Hepatocyte (in vitro differentiated cells): ENCODE results near the gene KCNMA1. TPM values are rescaled to one million over a fixed set of nuclear protein-coding genes. Genes with fewer than 3 reads are reported as not detected.

Source experiments
- DNase-seq: peaks from one replicate; pipeline ENCODE4 v3.0.0-alpha.2; 2016; ENCODE audit warnings: low spot score
- H2AFZ ChIP-seq: fragments of 200-600 bp; sonication (generic); 2 replicates; pipeline ENCODE4 v1.6.0; 2016; ENCODE audit warnings: antibody characterized with exemption, mild to moderate bottlenecking
- H3K27ac ChIP-seq: fragments of 200-600 bp; sonication (generic); 2 replicates; pipeline ENCODE4 v1.5.1; 2016; ENCODE audit warnings: mild to moderate bottlenecking
- H3K27me3 ChIP-seq: fragments of 200-600 bp; sonication (generic); 2 replicates; pipeline ENCODE4 v1.6.1; 2016
- H3K36me3 ChIP-seq: fragments of 200-600 bp; sonication (generic); replicated peaks from 2 replicates; pipeline ENCODE4 v1.5.1; 2016; ENCODE audit warnings: low read depth; ENCODE audit not compliant: insufficient read depth
- H3K4me1 ChIP-seq: fragments of 200-600 bp; sonication (generic); 2 replicates; pipeline ENCODE4 v1.5.1; 2016; ENCODE audit warnings: mild to moderate bottlenecking, moderate library complexity; ENCODE audit not compliant: insufficient read depth
- H3K4me2 ChIP-seq: fragments of 200-600 bp; sonication (generic); 2 replicates; pipeline ENCODE4 v1.6.0; 2016
- H3K4me3 ChIP-seq: fragments of 200-600 bp; sonication (generic); 2 replicates; pipeline ENCODE4 v1.5.1; 2016; ENCODE audit warnings: mild to moderate bottlenecking
- H3K79me2 ChIP-seq: fragments of 200-600 bp; sonication (generic); 2 replicates; pipeline ENCODE4 v1.6.0; 2017; ENCODE audit warnings: mild to moderate bottlenecking
- H3K9me2 ChIP-seq: fragments of 200-600 bp; sonication (generic); replicated peaks from 2 replicates; pipeline ENCODE4 v1.6.0; 2017; ENCODE audit warnings: mild to moderate bottlenecking; ENCODE audit not compliant: insufficient read depth
- H3K9me3 ChIP-seq: fragments of 200-600 bp; sonication (generic); 2 replicates; pipeline ENCODE4 v1.5.1; 2016; ENCODE audit warnings: low read depth, mild to moderate bottlenecking
- H4K20me1 ChIP-seq: fragments of 200-600 bp; sonication (generic); 2 replicates; pipeline ENCODE4 v1.6.0; 2016; ENCODE audit warnings: mild to moderate bottlenecking; ENCODE audit not compliant: insufficient read depth, poor library complexity, severe bottlenecking
- EZH2 ChIP-seq: fragments of 200-600 bp; sonication (generic); IDR thresholded peaks from 2 replicates; pipeline ENCODE4 v1.6.1; 2016; ENCODE audit warnings: antibody characterized with exemption, mild to moderate bottlenecking, borderline replicate concordance
- EZH2phosphoT487 ChIP-seq: fragments of 200-600 bp; sonication (generic); IDR thresholded peaks from one replicate; pipeline ENCODE4 v1.6.1; 2018; ENCODE audit warnings: antibody characterized with exemption, mild to moderate bottlenecking, low read depth, moderate library complexity; ENCODE audit not compliant: unreplicated experiment, severe bottlenecking
- WGBS: methylation state at CpG from one replicate; pipeline ENCODE4 v1.1.6; 2016; ENCODE audit warnings: low lambda C conversion rate; ENCODE audit errors: missing lambda C conversion rate; 5-methylcytosine and 5-hydroxymethylcytosine counted together
- polyA plus RNA-seq: library from polyadenylated mRNA; unstranded; fragments of >200 nt; fragmentation: Nextera tagmentation; extraction: Ambion mirVana; gene quantifications from 2 replicates; pipeline ENCODE4 v1.2.1, GENCODE V29; 2016
- total RNA-seq: library from RNA; depleted of rRNA; stranded (reverse); fragments of >200 nt; gene quantifications from 2 replicates; pipeline ENCODE4 v1.2.3, GENCODE V29; 2014
- TF ChIP-seq, protein P1 (sequence below): fragments of 200-600 bp; sonication (generic); IDR thresholded peaks from 2 replicates; pipeline ENCODE4 v1.5.1; 2016; ENCODE audit warnings: antibody characterized with exemption, mild to moderate bottlenecking; ENCODE audit not compliant: poor library complexity

KCNMA1 gene
- total and polyA plus RNA-seq, 2 experiments from 2014 or later, result 42.6 to 73.3 TPM

DNA sequence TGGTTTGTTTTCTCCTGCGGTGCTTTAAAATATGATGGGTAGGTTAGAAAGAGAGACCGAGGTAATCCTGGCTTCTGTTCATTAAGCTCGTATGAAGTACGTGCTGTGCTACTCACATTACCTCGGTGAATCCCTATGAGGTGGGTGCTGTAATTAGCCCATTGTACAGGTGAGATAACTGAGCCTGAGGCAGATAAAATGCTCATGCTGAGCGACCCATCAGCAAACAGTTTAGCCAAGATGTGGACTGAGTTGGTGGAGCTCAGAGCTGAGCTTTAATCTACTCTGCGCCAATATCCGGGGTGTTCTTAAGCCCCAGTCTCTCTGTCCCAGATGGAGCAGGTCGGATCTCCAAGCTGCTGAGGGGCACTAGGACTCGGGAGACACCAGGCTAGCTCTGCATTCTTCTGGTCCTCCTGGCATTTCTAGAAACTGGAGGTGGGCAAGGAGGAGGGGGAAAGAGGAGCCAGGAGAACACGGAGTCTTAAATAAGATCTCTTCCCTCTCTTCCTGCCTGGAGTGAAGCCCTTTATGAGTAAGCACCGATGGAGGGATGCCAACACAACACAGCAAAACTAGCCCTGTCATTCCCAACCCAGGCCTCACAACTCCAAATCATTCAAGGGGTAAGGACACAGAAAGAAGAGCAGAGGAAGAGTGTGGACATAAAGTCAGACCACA is 458.5 kb downstream of the KCNMA1 start:
- no peak overlapping the region for H3K4me3 ChIP-seq
- H3K9me2 ChIP-seq, result no peaks in the 10 kb centered on the region
- H3K27me3 ChIP-seq, result no peaks in the 10 kb centered on the region
- H4K20me1 ChIP-seq, result no peaks in the 10 kb centered on the region
- H3K4me2 ChIP-seq, result no peak overlapping the region
- DNase-seq, result peak; percentile 65
- no peak overlapping the region for H2AFZ ChIP-seq
- WGBS, result 75% methylated on average over 12 of the region's 12 CpGs
- H3K27ac ChIP-seq, result no peak overlapping the region
- TF ChIP-seq EZH2, result no peak
- TF ChIP-seq, protein P1, sequence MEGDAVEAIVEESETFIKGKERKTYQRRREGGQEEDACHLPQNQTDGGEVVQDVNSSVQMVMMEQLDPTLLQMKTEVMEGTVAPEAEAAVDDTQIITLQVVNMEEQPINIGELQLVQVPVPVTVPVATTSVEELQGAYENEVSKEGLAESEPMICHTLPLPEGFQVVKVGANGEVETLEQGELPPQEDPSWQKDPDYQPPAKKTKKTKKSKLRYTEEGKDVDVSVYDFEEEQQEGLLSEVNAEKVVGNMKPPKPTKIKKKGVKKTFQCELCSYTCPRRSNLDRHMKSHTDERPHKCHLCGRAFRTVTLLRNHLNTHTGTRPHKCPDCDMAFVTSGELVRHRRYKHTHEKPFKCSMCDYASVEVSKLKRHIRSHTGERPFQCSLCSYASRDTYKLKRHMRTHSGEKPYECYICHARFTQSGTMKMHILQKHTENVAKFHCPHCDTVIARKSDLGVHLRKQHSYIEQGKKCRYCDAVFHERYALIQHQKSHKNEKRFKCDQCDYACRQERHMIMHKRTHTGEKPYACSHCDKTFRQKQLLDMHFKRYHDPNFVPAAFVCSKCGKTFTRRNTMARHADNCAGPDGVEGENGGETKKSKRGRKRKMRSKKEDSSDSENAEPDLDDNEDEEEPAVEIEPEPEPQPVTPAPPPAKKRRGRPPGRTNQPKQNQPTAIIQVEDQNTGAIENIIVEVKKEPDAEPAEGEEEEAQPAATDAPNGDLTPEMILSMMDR, result no peak
- no peak for TF ChIP-seq EZH2phosphoT487
- H3K36me3 ChIP-seq, result no peaks in the 10 kb centered on the region
- no peaks in the 10 kb centered on the region for H3K9me3 ChIP-seq
- peaks cover 4% of the 10 kb centered on the region for H3K4me1 ChIP-seq
- no peaks in the 10 kb centered on the region for H3K79me2 ChIP-seq

DNA sequence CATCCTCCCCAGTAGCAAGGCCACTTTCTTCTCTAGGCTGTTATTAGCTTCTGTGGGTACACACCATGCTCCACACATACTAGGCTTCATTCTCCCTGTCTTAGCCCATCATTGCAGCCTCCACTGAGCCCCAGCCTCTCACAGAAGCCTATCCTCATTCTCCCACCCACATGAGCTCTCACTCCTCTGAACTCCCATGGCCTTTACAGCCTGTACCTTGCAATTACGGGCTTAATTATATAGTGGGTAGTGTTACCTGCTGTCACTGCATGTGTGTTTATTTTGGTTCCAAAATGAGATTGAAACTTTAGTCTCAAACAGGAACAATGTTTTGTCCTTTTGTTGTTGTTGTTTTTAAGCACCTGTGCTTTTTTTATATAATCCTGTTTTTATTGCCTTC is 460.0 kb downstream of the KCNMA1 start:
- Histone ChIP-seq H4K20me1 (no peaks in the 10 kb centered on the region), H3K9me2 (no peaks in the 10 kb centered on the region), H3K27ac (no peak overlapping the region), H3K36me3 (no peaks in the 10 kb centered on the region), H3K4me2 (no peak overlapping the region), H3K9me3 (no peaks in the 10 kb centered on the region), H3K27me3 (no peaks in the 10 kb centered on the region), H3K4me3 (no peak overlapping the region), H3K4me1 (peaks cover 4% of the 10 kb centered on the region), H3K79me2 (no peaks in the 10 kb centered on the region), H2AFZ (no peak overlapping the region)
- 65% methylated on average over 1 of the region's 1 CpG for WGBS
- no peak for DNase-seq
- TF ChIP-seq EZH2, result no peak
- no peak for TF ChIP-seq EZH2phosphoT487
- TF ChIP-seq, protein P1, result no peak

DNA sequence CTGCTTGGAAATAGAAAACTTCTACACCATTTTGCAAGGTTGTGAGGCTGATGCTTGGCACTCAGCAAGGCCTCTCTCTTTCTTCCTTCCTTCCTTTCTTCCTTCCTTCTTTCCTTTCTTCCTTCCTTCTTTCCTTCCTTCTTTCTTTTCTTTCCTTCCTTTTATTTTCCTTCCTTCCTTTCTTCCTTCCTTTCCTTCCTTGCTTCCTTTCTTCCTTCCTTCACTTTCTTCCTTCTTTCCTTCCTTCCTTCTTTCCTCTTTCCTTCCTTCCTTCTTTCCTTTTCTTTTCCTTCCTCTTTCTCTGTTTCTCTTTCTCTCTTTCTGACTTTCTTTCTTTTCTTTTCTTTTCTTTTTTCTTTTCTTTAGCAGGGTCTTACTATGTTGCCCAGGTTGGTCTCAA is 460.4 kb downstream of the KCNMA1 start:
- Histone ChIP-seq H3K9me3 (no peaks in the 10 kb centered on the region), H3K9me2 (no peaks in the 10 kb centered on the region), H3K4me1 (peaks cover 4% of the 10 kb centered on the region), H3K36me3 (no peaks in the 10 kb centered on the region), H3K79me2 (no peaks in the 10 kb centered on the region), H3K4me3 (no peak overlapping the region), H2AFZ (no peak overlapping the region), H3K27ac (no peak overlapping the region), H4K20me1 (no peaks in the 10 kb centered on the region), H3K27me3 (no peaks in the 10 kb centered on the region), H3K4me2 (no peak overlapping the region)
- DNase-seq, result no peak
- TF ChIP-seq EZH2phosphoT487 (no peak), EZH2 (no peak)
- TF ChIP-seq, protein P1, result no peak

DNA sequence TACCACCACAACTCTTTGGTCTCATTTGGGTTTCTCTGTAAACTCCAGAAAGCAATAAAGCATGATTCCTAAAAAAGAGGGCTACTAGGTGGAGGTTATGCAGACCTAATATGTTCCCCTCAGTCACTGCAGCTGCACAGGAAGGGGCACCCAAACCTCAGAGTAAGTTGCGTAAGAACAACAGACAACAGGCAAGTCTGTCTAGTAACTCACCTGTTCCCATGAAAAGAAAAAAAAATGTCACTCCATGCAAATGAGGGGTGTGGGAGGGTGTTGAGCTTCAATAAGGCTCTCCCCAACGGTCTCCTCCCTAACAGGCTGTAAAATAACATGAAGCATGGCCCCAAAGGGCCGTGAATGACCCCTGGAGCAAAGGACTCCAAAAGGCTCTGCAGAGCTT is 461.4 kb downstream of the KCNMA1 start:
- Histone ChIP-seq H3K4me1 (peaks cover 4% of the 10 kb centered on the region), H3K9me3 (no peaks in the 10 kb centered on the region), H3K4me3 (no peak overlapping the region), H3K36me3 (no peaks in the 10 kb centered on the region), H3K27me3 (no peaks in the 10 kb centered on the region), H3K4me2 (no peak overlapping the region), H3K27ac (no peak overlapping the region), H2AFZ (no peak overlapping the region), H3K79me2 (no peaks in the 10 kb centered on the region), H4K20me1 (no peaks in the 10 kb centered on the region), H3K9me2 (no peaks in the 10 kb centered on the region)
- WGBS, result 80% methylated on average over 3 of the region's 3 CpGs
- DNase-seq, result no peak
- TF ChIP-seq EZH2 (no peak), EZH2phosphoT487 (no peak)
- TF ChIP-seq, protein P1, result no peak
